Gastrocnemius medialis (tissue), 4 donors: ENCODE measurements around the gene PCNX2. TPM values are rescaled to one million over a fixed set of nuclear protein-coding genes. Genes with fewer than 3 reads are reported as not detected.

Source experiments
- ATAC-seq, 2 donors: fragments of 150-250 bp; one replicate each; pipeline ENCODE4 v1.9.1; 2016
- DNase-seq, 2 donors: peaks; one replicate each; pipeline ENCODE4 v3.0.0-alpha.2; 2019
- H3K27ac ChIP-seq, 4 donors: fragments of 200-600 bp; sonication (generic); 1 replicate in 1 of 4; 2 replicates in 3 of 4; pipeline ENCODE4 v1.5.1; 2016 to 2018; ENCODE audit warnings: mild to moderate bottlenecking in 2 of 4, moderate library complexity in 1 of 4
- H3K27me3 ChIP-seq, 3 donors: fragments of 200-600 bp; sonication (generic) in 2 of 3; 1 replicate in 1 of 3; 2 replicates in 2 of 3; pipeline versions ENCODE4 v1.5.1 to v1.6.0; 2016 to 2019; ENCODE audit warnings: mild to moderate bottlenecking in 1 of 3, moderate library complexity in 1 of 3
- H3K36me3 ChIP-seq, 2 donors: fragments of 200-600 bp; sonication (generic) in 1 of 2; one replicate each; pipeline ENCODE4 v1.5.1; 2017 to 2018
- H3K4me1 ChIP-seq, 2 donors: fragments of 200-600 bp; sonication (generic) in 1 of 2; one replicate each; pipeline ENCODE4 v1.5.1; 2016 to 2017; ENCODE audit warnings: mild to moderate bottlenecking in 2 of 2
- H3K4me3 ChIP-seq, 4 donors: fragments of 200-600 bp; sonication (generic) in 3 of 4; 1 replicate in 1 of 4; 2 replicates in 3 of 4; pipeline ENCODE4 v1.5.1; 2016 to 2019; ENCODE audit warnings: mild to moderate bottlenecking in 2 of 4
- H3K9me3 ChIP-seq, 3 donors: fragments of 200-600 bp; sonication (generic) in 2 of 3; 1 replicate in 1 of 3; 2 replicates in 2 of 3; pipeline ENCODE4 v1.5.1; 2016 to 2019
- CTCF ChIP-seq, 5 experiments: fragments of 450-650 bp in 3 of 5; fragments of 200-600 bp in 2 of 5; sonication (generic) in 2 of 5; IDR thresholded peaks in 4 of 5; conservative IDR thresholded peaks in 1 of 5; 1 replicate in 4 of 5; 2 replicates in 1 of 5; pipeline ENCODE4 v1.5.1; 2016 to 2019; ENCODE audit warnings: antibody characterized with exemption in 5 of 5, mild to moderate bottlenecking in 3 of 5, moderate library complexity in 3 of 5
- POLR2A ChIP-seq, 2 donors: fragments of 450-650 bp; IDR thresholded peaks; one replicate each; pipeline ENCODE4 v1.6.1; 2017; ENCODE audit warnings: antibody characterized with exemption in 2 of 2, mild to moderate bottlenecking in 2 of 2, moderate library complexity in 2 of 2
- in situ Hi-C, 4 donors: fragments of 200-750 bp; cut with MboI; loops; one replicate each; pipeline versions ENCODE4 v1.15.0 to v1.8.0; 2017; ENCODE audit warnings: low sequenced_read_pairs in 4 of 4
- intact Hi-C: fragments of 100-400 bp; cut with DNase I; formaldehyde crosslinking; loops from one replicate; pipeline ENCODE4 v1.15.1; 2023; ENCODE audit warnings: low total_unique reads
- total RNA-seq, 4 donors: library from RNA; depleted of rRNA; stranded (reverse); fragments of >200 nt; gene quantifications; one replicate each; pipeline versions ENCODE4 v1.1.0 to v1.2.3, GENCODE V29; 2016

The PCNX2 gene
- total RNA-seq, 4 donors from 2014 or later: 0.34 to 5.6 (median 1.9) TPM

- DNase-seq (no peak), ATAC-seq (no peak)
- H3K27ac ChIP-seq: no peak overlapping the region
- H3K4me3 ChIP-seq: no peak overlapping the region
- H3K4me1 ChIP-seq: no peaks in the 10 kb centered on the region
- intact Hi-C loops: no loop called here
- in situ Hi-C loops: no loop called here
- H3K27me3 ChIP-seq: no peaks in the 10 kb centered on the region
- H3K9me3 ChIP-seq: no peaks in the 10 kb centered on the region
- TF ChIP-seq POLR2A (IDR thresholded peaks at IDR 0.05) (no peak), CTCF (IDR thresholded peaks at IDR 0.05 in 4 of 5, conservative IDR thresholded peaks at IDR 0.05 in 1 of 5) (no peak)
- H3K36me3 ChIP-seq: no peaks in the 10 kb centered on the region
Measured at GRCh38 chr1:233282582-233282886, 13.0 kb downstream of the PCNX2 start.

DNA sequence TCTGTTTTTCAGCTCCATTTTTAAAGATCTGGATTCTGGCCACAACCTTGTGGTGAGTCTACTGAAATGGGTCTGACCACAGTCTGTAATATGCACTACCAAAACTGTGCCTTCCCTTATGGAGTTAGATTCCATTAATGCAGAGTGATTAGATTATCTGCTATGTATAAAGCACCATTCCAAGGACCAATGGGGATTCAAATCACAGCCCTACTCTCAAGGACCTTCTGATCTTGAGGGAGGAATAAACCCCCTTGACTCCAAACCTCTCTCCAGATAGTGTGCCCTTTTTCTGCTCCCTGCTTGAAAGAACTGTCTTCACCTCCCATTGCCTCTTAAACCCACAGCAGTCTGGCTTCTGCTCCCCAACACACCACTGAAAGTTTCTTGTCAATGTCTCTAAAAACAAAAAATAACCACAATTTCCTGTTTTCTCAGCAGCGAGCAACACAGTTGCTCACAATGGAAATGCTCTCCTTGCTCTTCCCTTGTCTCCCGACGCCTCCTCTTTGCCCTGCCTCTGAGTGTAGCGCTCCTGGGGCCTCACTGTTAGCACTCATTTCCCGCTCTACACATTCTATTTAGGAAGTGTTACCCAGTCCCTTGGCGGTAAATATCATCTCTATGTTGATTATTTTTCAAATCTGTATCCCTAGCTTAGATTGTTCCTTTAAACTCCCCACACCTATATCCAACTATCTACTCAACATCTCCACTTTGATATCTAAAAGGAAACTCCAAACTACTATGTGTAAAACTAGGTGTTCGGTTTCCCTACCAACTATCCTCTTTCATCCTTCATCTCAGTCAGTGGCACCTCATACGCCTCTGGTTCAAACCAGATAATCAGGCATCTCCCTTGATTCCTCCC is 13.6 kb downstream of the PCNX2 start:
- no peaks in the 10 kb centered on the region for H3K9me3 ChIP-seq
- H3K27me3 ChIP-seq: no peaks in the 10 kb centered on the region
- no peaks in the 10 kb centered on the region for H3K36me3 ChIP-seq
- H3K27ac ChIP-seq: no peak overlapping the region
- no peaks in the 10 kb centered on the region for H3K4me1 ChIP-seq
- no peak overlapping the region for H3K4me3 ChIP-seq
- in situ Hi-C loops: no loop called here
- no peak for TF ChIP-seq POLR2A (IDR thresholded peaks at IDR 0.05)
- no peak for TF ChIP-seq CTCF (IDR thresholded peaks at IDR 0.05 in 4 of 5, conservative IDR thresholded peaks at IDR 0.05 in 1 of 5)
- intact Hi-C loops: no loop called here
- ATAC-seq (no peak), DNase-seq (no peak)

GRCh38 chr1:233279971-233280370 is 15.6 kb downstream of the PCNX2 start:
- intact Hi-C loops (no loop called here), in situ Hi-C loops (no loop called here)
- TF ChIP-seq CTCF (IDR thresholded peaks at IDR 0.05 in 4 of 5, conservative IDR thresholded peaks at IDR 0.05 in 1 of 5): no peak
- TF ChIP-seq POLR2A (IDR thresholded peaks at IDR 0.05): no peak
- no peaks in the 10 kb centered on the region for H3K27me3 ChIP-seq
- no peak overlapping the region for H3K4me3 ChIP-seq
- H3K27ac ChIP-seq: no peak overlapping the region
- H3K9me3 ChIP-seq: no peaks in the 10 kb centered on the region
- no peaks in the 10 kb centered on the region for H3K4me1 ChIP-seq
- no peaks in the 10 kb centered on the region for H3K36me3 ChIP-seq
- DNase-seq (no peak), ATAC-seq (no peak)

DNA sequence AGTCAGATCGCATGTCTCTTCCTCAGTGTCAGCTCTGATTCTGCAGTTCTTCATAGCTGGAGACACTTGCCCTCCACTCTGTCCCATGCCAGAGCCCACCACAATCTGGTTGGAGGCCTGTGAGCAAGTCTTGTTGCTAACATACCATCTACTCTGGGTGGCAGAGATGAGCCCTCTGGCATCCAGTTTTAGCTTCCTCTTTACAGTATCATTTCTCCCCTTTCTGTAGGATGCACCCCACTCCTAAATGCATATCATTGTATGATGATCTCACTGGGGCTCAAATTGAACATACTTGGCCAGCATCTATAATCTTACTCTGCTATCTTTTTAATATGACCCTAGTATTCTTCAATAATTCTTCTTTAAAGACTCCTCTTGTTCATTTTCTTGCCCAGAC is 16.9 kb downstream of the PCNX2 start:
- intact Hi-C loops: no loop called here
- no peaks in the 10 kb centered on the region for H3K4me1 ChIP-seq
- TF ChIP-seq CTCF (IDR thresholded peaks at IDR 0.05 in 4 of 5, conservative IDR thresholded peaks at IDR 0.05 in 1 of 5) (no peak), POLR2A (IDR thresholded peaks at IDR 0.05) (no peak)
- H3K27me3 ChIP-seq: no peaks in the 10 kb centered on the region
- in situ Hi-C loops: no loop called here
- H3K27ac ChIP-seq: no peak overlapping the region
- no peak overlapping the region for H3K4me3 ChIP-seq
- DNase-seq: no peak
- no peak for ATAC-seq
- no peaks in the 10 kb centered on the region for H3K9me3 ChIP-seq
- H3K36me3 ChIP-seq: no peaks in the 10 kb centered on the region
